GM19463 (cell line): ENCODE measurements around the gene PDSS1.
"Not testable (repeated sequence)": the region's sequence is repeated elsewhere in the genome, so short reads cannot be mapped to it uniquely, and the experiment has no call there.

ENCODE experiments used
- ATAC-seq: cut with Tn5 transposase; IDR thresholded peaks from one replicate; pipeline ENCODE4 v1.9.1; 2021; ENCODE audit warnings: mild to moderate bottlenecking, moderate library complexity; ENCODE audit not compliant: unreplicated experiment

Gene PDSS1

GRCh38 chr10:26738301-26738911 is 40.9 kb downstream of the PDSS1 start:
- ATAC-seq = no peak

- ATAC-seq = peak; percentile 36
Observed at GRCh38 chr10:26739071-26739631, 41.6 kb downstream of the PDSS1 start.

DNA sequence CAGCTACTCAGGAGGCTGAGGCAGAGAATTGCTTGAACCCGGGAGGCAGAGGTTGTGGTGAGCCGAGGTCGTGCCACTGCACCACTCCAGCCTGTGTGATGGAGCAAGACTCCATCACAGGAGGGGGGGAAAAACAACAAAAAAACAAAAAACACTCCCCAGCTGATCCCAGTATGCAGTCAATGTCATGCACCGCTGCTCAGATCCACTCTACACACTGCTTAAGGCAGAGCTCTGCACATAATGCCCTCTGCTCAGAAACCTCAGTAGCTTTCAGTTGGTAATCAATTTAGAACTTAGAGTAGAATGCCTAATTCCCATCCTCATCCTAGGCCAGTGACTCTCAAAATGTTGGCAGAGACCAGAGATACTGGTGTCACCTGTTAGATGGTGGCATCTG is 43.9 kb downstream of the PDSS1 start:
- ATAC-seq = no peak

GRCh38 chr10:26743091-26743490 is 45.6 kb downstream of the PDSS1 start:
- no peak for ATAC-seq

GRCh38 chr10:26743841-26744240 is 46.3 kb downstream of the PDSS1 start:
- no peak for ATAC-seq

DNA sequence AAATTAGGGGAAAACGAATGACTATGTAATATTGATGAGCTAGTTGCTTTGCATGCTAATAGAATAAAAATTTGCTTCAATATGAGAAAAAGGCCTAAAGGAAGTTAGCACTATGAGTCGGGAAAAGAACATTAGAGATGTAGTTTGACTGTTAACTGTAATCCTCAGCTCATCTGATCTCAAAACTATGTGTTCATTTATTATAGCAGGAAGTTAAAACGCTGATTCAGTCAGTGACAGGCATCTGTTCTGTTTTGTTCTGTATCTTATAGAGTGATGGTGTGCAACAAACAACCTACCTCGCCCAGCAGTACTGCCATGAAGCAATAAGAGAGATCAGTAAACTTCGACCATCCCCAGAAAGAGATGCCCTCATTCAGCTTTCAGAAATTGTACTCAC is 48.6 kb downstream of the PDSS1 start:
- no peak for ATAC-seq

- ATAC-seq = peak; percentile 92
Observed at GRCh38 chr10:26755443-26755903, 58.0 kb downstream of the PDSS1 start.

GRCh38 chr10:26759008-26759407 is 61.5 kb downstream of the PDSS1 start:
- no peak for ATAC-seq

DNA sequence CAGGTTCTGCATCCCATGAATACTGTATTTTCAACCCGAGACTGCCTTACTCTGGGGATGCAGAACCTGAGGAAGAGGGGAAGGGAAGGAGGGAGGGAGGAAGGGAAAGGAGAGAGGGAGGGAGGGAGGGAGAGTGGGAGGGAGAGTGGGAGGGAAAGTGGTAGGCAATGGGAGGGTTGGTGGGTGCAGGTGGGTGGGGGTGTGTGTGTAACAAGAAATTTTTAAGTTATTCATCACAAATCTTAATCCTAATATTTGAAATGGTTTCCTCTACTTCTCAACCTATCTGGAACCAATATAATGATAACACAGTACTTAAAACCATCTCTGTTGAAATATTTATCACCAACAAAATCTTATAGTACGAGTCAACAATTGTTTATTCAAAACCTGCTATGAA is 68.0 kb downstream of the PDSS1 start:
- no peak for ATAC-seq

DNA sequence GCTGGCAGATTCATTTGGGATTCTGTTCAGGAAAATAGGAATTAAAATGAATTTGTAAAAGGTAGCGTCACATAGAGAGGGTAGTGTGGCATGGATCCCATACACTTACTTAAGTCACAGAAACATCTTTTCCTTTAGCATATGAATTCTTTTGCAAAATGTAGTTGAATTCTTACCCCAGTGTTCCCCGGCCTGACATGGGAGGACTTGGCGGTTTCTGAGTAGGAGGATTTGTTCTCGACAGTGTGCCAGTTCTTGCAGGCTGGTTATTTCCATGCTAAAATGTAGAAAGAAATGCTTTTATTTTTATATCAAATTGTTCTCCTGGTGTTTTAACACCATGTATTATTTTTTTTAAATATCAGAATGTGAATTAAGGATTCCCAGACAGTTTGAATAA is 72.6 kb downstream of the PDSS1 start:
- no peak for ATAC-seq

GRCh38 chr10:26773633-26774032 is 76.1 kb downstream of the PDSS1 start:
- ATAC-seq = no peak

DNA sequence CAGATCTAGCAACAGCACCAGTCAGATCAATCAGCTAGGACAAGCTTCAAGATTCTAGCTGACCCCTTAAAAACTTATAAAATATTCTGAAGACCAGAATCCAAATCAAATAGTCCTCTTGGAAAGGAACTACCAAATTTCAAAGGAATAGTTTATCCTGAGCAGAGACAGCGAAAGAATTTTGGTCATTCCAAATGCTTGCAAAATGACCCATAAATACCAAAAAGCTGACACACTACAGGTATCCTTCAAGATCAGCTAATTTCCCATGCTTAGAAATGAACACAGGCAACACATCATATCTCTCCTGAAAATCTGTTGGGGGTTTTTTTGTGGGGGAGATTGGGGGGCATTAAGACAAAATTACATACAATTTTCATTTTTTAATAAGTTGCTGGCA is 78.8 kb downstream of the PDSS1 start:
- no peak for ATAC-seq

- ATAC-seq = no peak
Observed at GRCh38 chr10:26777686-26778085, 80.2 kb downstream of the PDSS1 start.

- ATAC-seq = no peak
Observed at GRCh38 chr10:26779176-26779860, 81.8 kb downstream of the PDSS1 start.

DNA sequence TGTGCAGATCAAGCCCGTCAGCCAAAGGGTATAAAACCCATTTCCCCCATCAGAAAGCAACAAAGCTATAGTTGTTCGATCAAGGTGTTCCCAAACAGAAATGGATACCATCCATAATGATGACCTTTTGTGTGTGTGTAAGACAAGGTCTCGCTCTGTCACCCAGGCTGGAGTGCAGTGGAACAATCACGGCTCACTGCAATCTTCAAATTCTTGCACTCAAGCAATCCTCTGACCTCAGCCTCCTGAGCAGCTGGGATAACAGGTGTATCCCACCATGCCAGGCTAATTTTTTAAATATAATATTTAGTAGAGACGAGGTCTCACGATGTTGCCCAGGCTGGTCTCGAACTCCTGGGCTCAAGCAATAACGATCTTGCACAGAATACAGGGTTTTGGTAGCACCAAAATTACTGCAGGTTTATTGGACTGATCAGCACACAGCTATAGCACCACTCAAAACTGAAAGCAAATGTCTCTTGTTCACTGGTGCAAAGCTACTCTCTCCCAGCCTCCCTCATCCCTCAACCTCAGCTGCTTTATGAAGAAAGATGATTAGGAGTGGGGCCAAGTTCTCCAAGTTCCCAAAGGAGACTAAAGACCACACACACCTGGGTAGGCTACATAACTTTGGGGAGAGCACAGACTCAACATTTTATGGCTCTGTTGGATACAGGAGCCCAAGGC is 82.7 kb downstream of the PDSS1 start:
- ATAC-seq = no peak

- ATAC-seq = peak; percentile 74
Observed at GRCh38 chr10:26780793-26781601, 83.5 kb downstream of the PDSS1 start.

GRCh38 chr10:26781797-26782196 is 84.3 kb downstream of the PDSS1 start:
- no peak for ATAC-seq

DNA sequence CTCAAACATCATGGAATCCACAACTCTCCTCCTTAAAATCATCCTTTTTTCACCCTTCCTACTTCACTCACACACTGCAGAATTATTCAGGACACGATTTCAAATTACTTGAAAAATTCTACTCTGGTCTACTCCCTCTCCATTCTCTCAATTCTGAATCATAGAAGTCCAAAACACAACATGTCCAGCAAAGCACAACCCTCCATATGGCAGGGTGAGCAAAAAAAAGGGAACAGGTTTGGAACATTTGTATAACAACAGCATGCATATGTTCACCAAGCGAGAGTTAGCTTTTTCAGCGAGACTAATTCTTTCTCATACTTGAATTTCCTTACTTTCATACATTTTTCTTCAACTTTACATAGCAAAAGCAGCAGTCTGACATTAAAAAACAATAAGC is 89.9 kb downstream of the PDSS1 start:
- no peak for ATAC-seq

GRCh38 chr10:26789779-26790178 is 92.3 kb downstream of the PDSS1 start:
- ATAC-seq = not testable (repeated sequence)

- no peak for ATAC-seq
Observed at GRCh38 chr10:26790221-26790995, 92.9 kb downstream of the PDSS1 start.
